Measurements from ENCODE around the gene UGT3A1.

Gene UGT3A1

DNA sequence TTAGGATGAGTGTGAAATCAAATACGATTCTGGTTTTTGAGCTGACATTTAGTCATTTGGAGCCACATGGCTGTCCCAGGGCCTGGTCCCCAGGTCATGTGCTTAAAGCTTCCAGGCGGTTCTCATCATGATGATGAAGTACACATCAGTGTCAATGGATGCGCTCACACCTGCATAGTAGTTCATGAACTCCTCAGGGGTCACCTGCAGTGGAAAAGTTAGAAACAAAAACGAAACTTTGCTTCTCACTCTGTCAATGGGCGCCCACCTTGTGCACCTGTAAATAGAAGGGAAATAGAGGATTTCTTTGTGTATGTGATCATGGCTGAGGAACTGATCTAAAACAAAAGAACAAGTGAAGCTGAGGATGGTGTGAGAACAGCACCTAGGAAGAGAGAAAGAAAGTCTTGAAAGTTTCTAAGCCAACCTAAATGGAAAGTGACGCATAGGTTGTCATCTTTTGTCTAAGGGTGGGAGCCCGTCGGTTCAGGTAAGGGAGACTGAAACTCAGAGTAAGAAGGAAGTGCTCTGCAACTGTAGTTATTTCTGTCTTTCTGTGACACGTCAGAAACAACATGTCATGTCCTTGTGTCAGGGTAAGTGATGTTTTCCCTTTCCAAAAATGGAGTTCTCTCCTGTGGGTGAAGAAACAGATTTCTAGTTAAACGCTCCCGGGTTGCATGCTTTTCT, 86.6 kb downstream of the UGT3A1 start:
- peak; percentile 45 for DNase-seq

DNA sequence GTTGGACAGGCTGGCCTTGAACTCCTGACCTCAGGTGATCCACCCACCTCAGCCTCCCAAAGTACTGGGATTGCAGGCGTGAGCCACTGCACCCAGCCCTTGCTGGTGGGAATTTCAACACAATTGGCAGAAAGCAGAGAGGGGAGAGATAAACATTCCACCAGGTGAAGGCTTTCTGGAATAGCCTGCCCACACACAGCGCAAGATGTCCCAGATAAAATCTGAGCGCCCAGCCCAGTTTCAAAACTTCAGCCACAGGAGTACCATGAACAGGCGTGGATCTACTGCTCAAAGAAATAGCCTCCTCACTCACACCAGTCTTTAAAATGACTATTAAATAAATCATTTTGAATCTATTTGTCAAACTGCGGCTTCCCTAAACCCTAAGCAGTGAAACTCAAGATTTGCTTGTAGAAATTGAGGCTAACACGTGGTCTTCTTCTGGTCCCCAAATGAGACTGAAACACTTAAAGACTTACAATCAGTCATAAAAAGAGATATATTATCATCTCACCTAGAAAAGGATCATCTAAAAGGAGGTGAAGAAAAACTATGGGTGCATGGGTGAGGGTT, 87.5 kb downstream of the UGT3A1 start:
- DNase-seq, result no peak

DNA sequence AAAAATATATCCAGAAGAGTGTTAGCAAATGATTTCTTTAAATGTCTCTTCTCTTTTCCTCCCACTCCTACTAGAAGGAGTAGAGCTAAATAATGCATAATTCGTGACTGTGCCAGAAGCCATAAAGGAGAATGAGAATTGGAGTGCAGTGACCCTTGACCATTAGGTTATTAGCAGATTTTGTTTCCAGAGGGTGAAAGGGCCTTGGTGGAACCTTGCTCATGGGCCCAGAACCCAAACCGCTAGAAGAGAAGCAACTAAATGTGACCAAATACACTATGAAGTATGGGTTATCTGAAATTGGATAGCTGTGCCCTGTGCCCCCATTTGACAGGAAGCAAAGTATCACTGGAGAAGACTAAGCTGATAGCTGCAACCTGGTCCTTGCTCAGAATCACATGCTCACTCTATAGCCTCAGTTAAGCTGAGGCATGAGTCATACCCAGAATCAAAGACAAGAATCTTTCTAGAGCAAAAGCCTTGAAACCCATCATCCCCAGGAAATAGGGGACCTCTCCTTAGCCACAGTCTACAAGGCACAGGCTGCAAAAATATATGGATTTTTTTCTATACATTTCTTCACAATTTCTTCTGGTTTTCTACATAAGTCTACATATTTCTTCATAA, 89.0 kb downstream of the UGT3A1 start:
- no peak for DNase-seq

Data from stimulated activated CD4-positive, alpha-beta T cell treated with anti-CD3 and anti-CD28 coated beads, Interleukin-4, amount 100 ng/mL, for 24 hours (primary cell).